ENCODE data around the gene ATP9A. TPM values are rescaled to one million over a fixed set of nuclear protein-coding genes. Genes with fewer than 3 reads are reported as not detected.

Gene ATP9A
- total RNA-seq, 1 experiment from 2014 or later, result 12.1 TPM

GRCh38 chr20:51549474-51549873 lies 218.7 kb downstream of the ATP9A start:
- no peak for TF ChIP-seq CTCF (conservative IDR thresholded peaks at IDR 0.05)
- no peak for DNase-seq
- Histone ChIP-seq H2BK5ac (ENCODE audit: insufficient read length, low read length) (no peak overlapping the region), H2AK5ac (ENCODE audit: insufficient read length, low read length) (no peak overlapping the region), H2BK15ac (ENCODE audit: low read depth, low read length) (no peak overlapping the region), H3K27ac (ENCODE audit: insufficient read length, low read depth, low read length) (no peak overlapping the region), H4K20me1 (ENCODE audit: control insufficient read depth, insufficient read depth, insufficient read length) (no peaks in the 10 kb centered on the region), H3K79me2 (ENCODE audit: insufficient read depth, low read length) (no peaks in the 10 kb centered on the region), H3K27me3 (ENCODE audit: insufficient read depth, low read length) (peaks cover 15% of the 10 kb centered on the region), H3K4me1 (ENCODE audit: insufficient read depth, low read length) (no peaks in the 10 kb centered on the region), H2AFZ (ENCODE audit: low read length) (no peak overlapping the region), H3K79me1 (ENCODE audit: insufficient read depth, low read depth, low read length, poor library complexity, severe bottlenecking) (no peaks in the 10 kb centered on the region), H4K5ac (ENCODE audit: insufficient read length, low read depth, low read length) (no peak overlapping the region), H4K91ac (ENCODE audit: insufficient read length, low read depth, low read length) (no peak overlapping the region), H3K9ac (ENCODE audit: extremely low read depth, insufficient read length, low read length) (no peak overlapping the region), H3K23me2 (ENCODE audit: insufficient read length, low read depth, low read length, poor library complexity, severe bottlenecking) (no peaks in the 10 kb centered on the region), H3K23ac (ENCODE audit: insufficient read length, low read depth, low read length) (no peak overlapping the region), H4K8ac (replicated peaks; ENCODE audit: insufficient read length, low read depth, low read length) (no peak overlapping the region), H3K4me2 (ENCODE audit: insufficient read depth, insufficient read length, low read length) (no peak overlapping the region), H3K4ac (ENCODE audit: low read depth, low read length) (no peak overlapping the region), H3K18ac (ENCODE audit: insufficient read length, low read depth, low read length) (no peak overlapping the region), H2BK12ac (ENCODE audit: insufficient read length, low read depth, low read length) (no peak overlapping the region), H3T11ph (ENCODE audit: low read length) (no peak overlapping the region), H3K9me3 (ENCODE audit: control insufficient read depth, low read depth, low read length) (no peaks in the 10 kb centered on the region), H3K14ac (ENCODE audit: insufficient read depth, low read length) (no peak overlapping the region), H3K56ac (ENCODE audit: insufficient read length, low read depth, low read length) (no peak overlapping the region), H2BK20ac (ENCODE audit: low read depth, low read length, poor library complexity, severe bottlenecking) (no peak overlapping the region), H2BK120ac (ENCODE audit: low read depth, low read length, poor library complexity, severe bottlenecking) (no peak overlapping the region)
- WGBS (ENCODE audit: extremely low coverage, insufficient read length, low lambda C conversion rate), result no CpG with 5 or more reads among the region's 4 CpGs
- H3K36me3 Mint-ChIP-seq (ENCODE audit: insufficient read depth in 1 of 3, low read depth in 3 of 3), result no peaks in the 10 kb centered on the region
- H3K27ac Mint-ChIP-seq, result no peak overlapping the region
- no peak overlapping the region for H3K4me3 Mint-ChIP-seq
- peaks cover 66% of the 10 kb centered on the region for H3K27me3 Mint-ChIP-seq (ENCODE audit: low read depth)
- no peaks in the 10 kb centered on the region for H3K9me3 Mint-ChIP-seq
- peaks cover 4 to 11% of the 10 kb centered on the region in 2 experiments; a peak in 3 of 4 replicates for H3K4me1 Mint-ChIP-seq

Measured in H9 (cell line).